GM18870 (cell line): Measurements from ENCODE around the gene CMIP.

Source experiments
- ATAC-seq: cut with Tn5 transposase; IDR thresholded peaks from one replicate; pipeline ENCODE4 v1.9.1; 2021; ENCODE audit warnings: moderate library complexity; ENCODE audit not compliant: unreplicated experiment

The CMIP gene

DNA sequence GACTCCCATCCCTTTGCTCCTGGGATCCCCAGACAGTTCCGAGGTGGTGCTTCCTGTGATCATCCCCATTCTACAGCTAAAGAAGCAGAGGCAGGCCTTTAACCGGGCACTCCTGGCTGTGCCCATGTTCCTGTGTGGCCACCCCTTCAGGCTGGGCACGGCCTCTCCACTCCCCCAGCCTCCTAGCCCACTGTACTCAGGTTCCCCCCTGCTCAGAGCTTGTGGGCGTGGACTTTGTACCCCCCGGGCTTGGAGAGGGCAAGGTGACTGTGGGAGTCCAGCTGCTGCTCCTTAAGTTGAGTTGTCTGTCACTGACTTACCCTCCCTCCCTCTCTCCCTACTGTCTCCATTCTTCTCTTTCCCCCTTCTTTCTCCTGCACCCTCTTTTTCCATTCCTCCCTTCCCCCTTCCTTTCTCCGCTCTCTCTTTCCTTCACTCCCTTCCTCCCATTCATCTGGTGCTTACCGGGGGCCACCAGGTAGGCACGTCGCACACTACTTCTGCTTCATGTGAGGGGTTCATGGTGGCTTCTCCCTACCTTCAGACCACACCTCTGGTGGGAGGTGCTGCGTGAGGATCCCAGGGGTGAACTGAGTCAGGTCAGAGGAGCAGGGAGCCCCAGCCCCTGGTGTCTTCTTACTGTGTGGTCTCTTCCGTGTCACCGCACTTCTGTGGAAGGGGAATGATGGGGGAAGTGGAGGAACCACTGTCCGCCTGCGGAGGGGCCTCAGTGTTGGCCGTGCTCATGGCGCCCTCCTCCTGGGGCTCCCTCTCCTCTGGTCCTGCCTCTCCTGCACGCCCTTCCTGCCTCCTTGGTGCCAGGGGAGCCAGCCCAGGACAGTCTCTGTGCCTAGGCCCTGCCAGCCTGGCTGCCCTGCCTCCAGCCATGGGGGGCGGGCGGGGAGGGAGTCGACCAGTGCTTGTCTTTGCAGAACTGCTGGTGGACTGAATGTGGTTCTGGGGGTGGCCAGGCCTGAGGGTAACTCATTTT lies 29.7 kb downstream of the CMIP start:
- ATAC-seq, result no peak

DNA sequence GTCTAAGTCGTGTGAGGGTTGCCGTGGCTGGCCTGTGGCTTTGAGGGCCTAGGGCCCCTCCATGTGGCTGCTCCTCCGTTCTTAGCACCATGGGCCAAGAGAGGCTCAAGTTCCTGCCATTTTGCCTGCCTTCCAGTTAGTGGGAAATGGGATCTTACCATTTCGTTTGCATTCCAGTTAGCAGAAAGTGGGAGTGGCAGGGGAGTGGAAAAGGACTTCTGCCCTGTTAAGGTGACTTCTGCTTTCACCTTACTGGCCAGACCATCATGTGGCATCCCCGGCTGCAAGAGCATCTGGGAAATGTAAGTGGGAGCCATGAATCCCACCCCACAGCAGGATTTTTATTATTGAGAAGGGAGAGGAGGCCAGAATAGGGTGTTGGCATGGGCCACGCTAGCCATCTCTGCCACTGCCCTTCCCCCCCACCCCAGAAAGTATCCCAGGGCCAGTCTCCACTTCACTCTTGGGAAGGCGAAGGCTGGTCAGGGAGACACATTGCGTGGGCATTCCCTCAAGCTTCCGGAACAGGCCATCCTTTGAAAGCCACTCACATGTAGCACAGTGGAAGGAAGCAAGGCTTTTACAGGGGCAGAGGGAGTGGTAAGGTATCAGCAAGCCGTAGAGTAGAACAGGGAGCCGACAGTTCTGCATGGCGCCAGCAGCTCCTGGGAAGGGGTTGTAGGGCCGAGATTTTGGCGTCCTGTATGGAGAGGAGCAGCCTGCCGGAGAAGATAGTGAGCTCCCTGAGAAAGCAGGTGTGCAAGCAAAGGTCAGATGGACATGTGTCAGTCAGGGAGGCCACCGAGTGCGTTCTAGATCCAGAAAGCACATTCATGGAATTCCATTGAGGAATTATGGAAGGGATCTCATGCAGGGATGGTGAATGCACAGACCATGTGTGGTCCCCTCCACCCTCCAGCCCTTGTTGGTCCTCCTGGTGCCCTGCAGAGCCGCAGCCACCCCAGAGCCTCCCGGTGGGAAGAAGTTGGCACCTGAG lies 33.4 kb downstream of the CMIP start:
- no peak for ATAC-seq

DNA sequence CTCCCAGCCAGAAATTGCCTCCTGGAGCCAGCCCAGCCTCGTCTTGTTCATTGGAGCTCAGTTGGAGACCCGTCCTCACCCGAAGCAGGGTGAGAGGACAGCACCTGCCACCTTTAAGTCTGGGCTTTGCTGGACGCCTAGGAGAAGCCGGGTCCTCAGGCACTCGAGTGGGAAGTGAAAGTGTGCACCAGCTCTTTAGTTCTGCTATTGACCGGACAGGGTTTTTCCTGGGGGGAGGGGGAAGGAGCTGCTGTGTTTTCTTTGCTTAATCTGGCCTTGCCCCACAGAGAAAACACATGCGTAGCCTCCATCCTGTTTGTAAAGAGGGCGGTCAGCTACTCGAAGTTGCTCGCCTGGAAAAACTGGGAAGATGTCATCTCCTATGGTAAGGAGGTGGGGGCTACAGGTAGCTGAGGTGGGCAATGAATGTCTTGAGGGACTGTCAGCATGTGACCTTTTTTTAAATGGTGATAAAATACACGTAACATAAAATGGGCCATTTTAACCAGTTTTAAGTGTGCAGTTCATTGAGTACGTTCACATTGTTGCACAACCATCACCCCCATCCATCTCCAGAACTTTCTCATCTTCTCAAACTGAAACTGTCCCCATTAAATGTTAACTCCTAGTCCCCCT lies 34.4 kb downstream of the CMIP start:
- no peak for ATAC-seq

DNA sequence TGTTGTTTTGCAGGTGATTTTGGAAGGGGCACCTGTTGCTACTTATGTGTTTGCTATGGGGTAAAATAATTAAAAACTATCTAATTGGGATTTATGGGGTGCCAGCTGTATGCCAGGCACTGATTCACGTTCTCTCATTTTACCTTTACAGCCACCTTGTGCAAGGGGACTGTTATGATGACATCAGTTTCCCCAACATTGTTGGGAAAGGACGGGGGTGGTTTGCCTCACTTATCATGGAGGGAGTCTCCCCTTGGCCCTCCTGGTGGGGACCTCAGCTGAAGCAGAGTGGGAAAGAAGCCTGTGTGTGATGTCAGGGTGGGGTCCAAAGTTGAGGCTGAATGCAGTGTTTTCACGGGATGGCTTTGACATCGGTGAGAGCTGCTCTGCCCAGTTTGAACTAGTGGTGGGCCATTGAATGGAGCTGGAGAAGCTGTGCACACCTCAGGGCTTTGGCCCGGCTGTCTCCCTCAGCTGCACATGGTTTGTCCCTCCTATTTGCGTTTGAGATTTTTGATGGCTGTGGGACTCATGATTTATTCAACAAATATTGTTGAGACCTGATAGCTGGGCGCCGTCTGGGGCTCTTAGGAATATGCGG lies 36.1 kb downstream of the CMIP start:
- no peak for ATAC-seq

DNA sequence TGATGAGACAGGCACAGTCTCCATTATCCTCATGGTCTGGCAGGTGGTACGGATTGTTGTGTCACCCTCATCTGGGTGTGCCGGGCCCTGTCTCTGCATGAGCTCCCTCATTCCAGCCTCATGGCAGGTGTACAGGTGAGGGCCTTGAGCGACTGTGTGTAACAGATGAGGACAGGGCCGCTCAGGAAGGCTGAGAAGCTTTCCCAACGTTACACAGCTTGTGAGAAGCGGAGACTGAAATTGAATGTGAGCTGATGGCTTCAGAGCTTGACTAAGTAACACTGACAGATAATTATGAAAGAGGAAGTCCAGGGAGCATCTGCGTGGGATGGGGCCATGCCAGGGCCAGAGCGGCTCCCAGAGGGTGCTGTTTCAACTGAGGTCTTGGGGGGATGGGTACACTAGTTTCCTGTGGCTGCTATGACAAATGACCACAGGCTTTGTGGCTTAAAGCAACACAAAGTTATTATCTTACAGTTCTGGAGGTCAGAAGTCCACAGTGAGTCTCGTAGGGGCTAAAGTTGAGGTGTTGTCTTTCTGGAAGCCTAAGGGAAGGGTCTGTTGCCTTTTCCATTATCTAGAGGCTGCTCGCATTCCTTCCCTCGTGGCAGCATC lies 36.7 kb downstream of the CMIP start:
- peak; percentile 94 for ATAC-seq

DNA sequence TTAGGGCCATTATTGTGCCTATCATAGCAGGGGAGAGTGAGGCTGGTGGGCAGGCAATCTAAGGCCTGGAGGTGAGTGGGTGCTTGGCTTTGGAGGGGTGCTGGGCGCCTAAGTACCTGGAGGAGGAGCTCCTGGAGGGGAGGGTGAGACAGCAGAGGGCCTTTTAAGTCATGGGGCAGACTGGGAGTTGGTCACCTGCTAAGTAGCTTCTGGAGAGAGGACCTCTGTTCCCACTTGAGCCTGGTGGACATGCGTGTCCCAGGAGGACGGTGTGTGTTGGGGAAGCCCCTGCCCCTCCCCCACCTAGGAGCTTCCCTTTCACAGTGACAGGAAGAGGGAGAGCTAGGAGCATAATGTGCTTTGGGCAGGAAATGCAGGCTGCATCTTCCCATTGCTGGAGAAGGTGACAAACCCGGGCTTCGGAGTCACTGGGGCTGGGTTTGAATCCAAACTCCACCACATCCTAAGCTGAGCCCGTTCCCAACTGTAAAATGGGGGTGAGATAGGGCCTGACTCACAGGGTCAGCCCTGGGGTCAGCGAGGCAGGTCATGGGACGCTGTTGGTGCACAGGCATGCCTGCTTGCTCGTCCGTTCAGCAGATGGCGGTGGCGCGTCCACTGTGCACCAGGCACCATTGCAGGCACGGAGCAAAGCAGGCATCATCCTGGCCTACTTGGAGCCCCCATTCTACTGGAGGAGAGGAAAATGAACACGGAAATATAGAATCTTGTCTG lies 37.9 kb downstream of the CMIP start:
- no peak for ATAC-seq

DNA sequence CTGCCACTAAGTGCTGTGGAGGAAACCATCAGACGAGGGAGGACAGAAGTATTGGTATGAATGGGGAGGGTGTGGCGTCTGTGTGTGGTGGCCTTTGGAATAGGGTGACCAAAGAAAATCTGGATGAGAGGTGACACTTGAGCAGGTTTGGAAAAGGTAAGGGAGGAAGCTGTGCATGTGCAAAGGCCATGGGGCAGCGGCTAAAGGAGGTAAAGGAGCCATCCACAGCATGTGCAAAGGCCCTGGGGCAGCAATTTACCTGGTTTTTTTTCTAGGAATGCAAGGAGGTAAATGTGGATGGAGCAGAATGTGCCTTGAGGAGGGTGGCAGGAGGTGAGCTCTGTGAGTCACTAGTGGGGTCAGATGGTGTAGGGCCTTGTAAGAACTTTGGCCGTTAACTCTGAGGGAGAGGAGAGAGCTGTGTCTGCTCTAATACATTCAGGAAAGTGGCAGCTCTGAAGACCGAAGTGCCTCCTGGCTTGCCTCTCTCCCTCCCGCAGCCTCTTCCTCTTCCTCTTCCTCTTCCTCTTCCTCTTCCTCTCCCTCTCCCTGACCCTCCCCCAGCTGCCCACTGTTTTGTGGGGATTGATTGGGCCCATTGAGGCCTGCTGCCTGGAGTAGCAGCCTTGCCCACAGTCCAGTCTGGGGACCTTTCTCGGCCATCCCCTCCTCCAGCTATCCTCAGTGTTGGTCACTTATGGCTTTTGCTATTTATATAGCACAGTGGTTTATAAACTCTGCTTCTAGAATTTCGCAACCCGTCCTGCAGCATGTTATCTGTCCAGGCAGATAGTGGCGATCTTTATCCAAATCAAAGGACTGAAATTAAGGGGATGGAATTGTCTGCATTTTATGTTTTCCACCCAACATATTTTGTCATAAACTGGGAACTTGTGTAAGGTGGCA lies 38.7 kb downstream of the CMIP start:
- no peak for ATAC-seq

DNA sequence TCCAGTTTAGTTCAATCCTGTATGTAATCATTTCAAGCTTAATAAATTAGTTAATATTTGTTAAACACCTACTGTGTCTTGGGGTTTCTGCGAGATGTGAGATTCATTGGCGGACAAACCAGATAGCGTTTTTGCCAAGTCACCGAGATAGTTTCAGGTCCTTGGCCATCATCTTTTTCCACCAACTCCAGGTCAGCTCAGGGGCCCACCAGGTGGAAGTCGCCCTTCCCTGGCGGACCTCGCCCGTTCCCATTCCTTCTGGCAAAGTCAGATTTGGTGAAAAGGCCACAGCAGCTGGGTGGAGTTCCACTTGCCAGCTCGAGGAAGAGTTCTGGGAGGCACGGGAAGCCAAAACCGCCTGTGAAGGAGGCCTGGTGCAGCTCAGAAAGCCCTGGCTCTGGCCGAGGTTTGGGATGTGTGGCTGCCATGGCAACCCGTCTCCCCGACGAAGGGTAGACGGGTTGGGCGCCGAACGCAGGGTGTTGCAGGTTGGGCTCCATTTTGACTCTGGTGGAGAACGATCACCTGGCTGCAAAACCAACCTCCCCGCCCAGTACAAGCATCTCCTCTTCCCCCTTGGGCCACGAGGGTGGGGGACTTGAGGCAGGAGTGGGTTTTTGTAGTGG lies 39.5 kb downstream of the CMIP start:
- ATAC-seq, result no peak

DNA sequence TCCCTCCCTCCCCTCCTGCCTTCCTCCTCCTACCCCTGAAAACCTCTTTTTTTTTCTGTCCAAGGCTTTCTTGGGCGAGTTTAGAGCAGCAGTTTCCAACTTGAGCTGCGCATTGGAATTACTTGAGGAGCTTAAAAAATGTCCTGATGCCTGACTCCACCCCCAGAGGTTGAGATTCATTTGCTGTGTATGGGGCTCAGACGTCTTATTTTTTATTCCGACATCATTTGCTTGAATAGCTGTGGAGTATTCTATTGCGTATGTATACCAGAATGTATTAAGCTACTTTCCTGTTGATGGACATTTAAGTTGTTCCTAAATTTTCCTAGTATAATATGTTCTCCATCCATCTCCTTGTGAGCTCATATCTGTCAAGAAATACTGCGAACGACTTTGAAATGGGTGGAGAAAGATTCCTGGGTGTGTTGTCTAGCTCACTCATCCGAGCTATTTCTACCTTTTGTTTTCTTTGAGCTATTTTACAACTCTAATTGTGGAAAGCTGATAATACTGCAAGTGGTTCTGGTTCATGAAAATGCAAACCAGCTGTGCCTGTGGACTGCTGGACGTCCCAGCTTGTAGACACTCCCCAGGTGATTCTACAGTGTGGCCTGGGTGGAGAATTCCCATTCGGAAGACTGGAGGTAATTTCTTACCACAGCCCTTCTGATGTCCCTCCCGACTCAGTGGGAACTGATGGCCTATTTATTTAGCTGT lies 40.5 kb downstream of the CMIP start:
- ATAC-seq, result no peak

DNA sequence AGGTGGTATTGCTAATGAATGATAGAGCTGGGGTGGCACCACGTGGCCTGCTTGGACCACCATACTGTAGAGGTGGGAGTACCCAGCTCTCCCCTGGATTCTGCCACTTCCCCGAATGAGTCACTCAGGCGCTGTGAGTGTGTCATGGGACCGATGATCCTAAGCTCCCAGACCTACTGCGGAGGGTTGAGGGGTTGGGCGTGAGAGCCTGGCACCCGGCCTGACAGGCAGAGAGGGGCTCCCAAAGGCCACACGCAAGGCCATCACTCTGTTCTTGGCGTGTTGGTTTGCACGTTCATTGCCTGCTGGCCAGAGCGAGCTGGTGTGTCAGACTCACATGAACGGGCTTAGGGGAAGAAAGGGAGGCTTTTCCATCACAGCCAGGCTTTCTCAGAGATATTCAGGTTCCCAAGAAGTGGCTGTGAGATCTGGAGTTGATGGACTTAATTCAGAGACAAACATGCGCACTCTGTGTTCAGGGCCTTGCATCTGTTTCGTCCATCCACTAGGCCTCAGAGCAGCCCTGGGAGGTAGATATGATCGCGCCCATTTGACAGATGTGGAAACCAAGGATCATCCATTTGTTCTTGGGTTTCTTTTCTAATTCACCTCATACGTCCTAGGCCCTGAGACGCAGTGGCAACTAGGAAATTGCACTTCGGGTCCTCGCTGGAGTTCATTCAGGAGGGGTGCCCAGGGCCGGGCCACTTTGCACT lies 41.4 kb downstream of the CMIP start:
- no peak for ATAC-seq

DNA sequence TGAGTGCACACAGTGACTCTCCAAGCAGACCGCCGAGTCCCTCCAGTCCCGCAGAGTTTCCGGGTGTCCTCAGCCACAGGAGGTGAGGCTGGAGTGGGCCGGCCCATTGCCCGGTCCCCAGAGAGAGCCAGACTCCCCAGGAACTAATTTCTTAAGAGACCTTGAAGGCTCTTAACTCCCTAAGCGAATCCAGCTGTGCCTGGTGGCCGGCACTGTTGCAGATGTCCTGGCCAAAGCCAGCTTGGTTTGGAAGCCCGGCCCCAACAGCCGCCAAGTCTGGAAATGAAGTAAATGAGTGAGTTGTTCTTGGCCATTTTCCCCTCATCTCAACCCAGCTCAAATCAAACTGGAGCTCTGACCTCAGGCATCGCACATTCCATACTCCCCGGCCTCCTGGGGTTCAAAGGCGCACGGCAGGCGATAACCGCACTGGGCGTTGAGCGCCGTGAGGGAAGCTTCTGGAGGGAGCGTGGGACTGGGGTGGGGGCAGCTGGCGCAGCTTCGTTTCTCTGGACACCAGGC lies 42.0 kb downstream of the CMIP start:
- ATAC-seq, result no peak

DNA sequence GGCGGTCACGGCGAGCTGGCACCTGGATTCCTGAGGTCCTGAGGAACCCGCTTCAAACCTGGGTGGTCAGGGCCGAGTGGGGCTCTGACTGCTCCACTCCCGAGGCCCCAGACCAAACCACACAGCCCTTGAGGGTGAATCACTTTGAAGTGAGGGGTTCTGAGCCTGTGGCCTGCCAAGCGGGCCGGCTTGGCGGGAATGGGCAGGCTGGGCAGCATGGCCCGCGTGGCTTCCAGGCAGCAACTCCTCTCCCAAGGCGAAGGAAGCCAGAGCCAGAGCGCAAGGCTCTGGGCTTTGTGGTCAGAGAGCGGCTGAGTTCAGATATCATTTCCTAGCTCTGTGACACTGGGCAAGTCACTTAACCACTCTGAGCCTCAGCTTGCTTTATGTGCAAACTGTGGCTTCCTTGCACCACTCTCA lies 42.7 kb downstream of the CMIP start:
- no peak for ATAC-seq

DNA sequence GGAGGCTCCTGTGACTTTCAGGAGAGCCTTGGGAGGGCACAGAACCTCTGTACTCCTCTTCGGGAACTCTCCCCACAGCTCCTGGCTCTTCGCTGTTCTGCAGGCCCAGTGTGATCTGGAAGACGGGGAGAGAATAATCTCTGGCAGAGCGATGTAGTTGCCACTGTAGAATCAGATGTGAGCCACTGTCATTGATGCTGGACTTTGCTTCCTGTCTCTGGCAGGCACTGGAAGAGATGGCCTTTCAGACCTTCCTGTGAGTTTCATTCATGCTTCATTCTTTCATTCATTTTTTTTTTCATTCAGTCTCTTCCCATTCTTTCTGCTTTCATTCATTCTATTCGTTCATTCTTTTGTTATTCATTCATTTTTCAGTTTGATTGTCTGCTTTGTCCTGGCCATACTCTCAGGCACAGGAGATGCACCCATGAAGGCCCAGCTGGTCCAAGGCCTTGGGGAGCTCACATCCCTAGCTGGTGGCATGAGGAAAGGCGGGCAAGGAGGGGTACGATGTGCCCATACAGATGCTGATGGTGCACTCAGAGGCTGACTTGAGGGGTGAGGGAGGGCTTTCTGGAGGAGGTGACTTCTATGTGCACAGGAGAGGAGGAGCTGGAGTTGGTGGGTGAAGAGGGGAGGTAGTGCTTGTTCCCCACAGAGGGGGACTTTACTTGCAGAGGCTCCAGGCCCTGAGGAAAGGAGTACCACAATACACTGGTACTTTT lies 44.2 kb downstream of the CMIP start:
- ATAC-seq, result no peak

DNA sequence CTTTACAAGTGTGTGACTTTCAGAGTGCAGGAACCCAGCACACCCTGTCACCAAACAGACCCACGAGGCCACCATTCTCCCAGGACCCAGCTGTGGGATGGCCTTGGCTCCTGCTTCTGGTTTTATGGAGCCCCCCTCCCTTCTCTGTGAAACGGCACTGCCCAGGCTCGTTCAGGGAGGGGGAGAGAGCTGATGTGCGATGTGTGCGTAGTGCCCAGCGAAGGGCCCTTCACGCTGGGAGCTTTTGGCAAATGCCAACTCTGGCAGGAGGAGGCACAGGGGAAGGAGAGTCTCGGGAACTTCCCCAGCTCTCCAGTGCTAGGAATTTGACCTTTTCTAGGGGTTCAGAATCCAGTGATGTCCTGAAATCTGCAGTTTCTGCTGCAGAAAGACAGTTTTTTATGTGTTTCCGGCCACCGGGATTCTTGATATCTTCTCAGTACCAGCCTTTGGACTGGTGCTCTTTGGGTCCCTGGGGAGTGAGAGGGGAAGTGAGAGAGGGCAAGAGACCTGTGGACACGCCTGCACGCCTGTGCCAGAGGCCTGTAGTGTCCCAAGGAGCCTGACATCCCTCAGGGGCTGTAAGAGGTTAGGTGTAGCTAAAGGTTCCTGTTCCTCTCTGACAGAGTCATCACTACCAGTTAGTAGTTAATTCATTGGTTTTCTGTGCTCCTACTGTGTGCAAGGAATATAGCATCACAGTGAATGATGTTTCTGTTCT lies 45.1 kb downstream of the CMIP start:
- no peak for ATAC-seq

DNA sequence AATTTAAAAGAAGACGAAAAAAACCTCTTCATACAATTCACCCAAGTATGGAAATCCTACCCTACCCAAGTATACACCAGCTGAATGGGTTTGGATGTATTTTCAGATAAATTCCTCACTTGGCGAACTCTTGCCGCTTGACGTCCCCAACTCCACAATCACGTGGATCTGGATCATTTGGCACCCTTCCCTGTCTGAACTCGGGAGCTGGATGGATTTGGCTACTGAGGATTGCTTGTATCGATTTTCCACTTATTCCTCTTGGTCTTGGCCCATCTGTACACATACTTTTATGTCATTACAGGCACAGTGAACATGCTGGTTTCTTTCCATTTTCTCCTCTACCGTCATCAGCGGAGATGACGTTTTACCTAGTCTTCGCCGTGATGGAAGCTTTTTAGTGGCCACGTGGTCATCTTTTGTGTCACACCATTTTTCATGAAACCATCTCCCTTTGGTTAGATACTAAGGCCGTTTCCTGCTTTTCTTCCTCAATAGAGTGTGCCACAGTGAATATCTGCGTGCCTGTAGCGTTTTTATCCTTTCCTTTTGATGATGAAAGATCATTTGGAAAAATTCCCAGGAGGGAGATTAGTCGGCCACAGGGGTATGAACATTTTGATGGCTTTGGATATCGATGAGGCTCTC lies 47.1 kb downstream of the CMIP start:
- no peak for ATAC-seq
